HG02852 (cell line): ENCODE data around the gene CD36.
A peak's percentile ranks its signal among the peaks of the same experiment; 100 is the strongest.
"Not testable (repeated sequence)": the region's sequence is repeated elsewhere in the genome, so short reads cannot be mapped to it uniquely, and the experiment has no call there.

Experiments used
- ATAC-seq: cut with Tn5 transposase; IDR thresholded peaks from one replicate; pipeline ENCODE4 v1.9.1; 2021; ENCODE audit warnings: mild to moderate bottlenecking, moderate library complexity; ENCODE audit not compliant: unreplicated experiment

The CD36 gene

GRCh38 chr7:80649011-80649410 is 10.6 kb downstream of the CD36 start:
- no peak for ATAC-seq

GRCh38 chr7:80650030-80650429 is 11.6 kb downstream of the CD36 start:
- ATAC-seq, result no peak

- ATAC-seq, result no peak
Observed at GRCh38 chr7:80651471-80651870, 13.0 kb downstream of the CD36 start.

GRCh38 chr7:80653244-80653643 is 14.8 kb downstream of the CD36 start:
- ATAC-seq, result no peak

- no peak for ATAC-seq
Observed at GRCh38 chr7:80654887-80655340, 16.5 kb downstream of the CD36 start.

GRCh38 chr7:80656029-80656428 is 17.6 kb downstream of the CD36 start:
- no peak for ATAC-seq

- ATAC-seq, result no peak
Observed at GRCh38 chr7:80659120-80660055, 20.9 kb downstream of the CD36 start.

GRCh38 chr7:80660939-80661338 is 22.5 kb downstream of the CD36 start:
- no peak for ATAC-seq

- ATAC-seq, result no peak
Observed at GRCh38 chr7:80661729-80662128, 23.3 kb downstream of the CD36 start.

GRCh38 chr7:80662252-80662651 is 23.8 kb downstream of the CD36 start:
- ATAC-seq, result no peak

- no peak for ATAC-seq
Observed at GRCh38 chr7:80665526-80665925, 27.1 kb downstream of the CD36 start.

- ATAC-seq, result no peak
Observed at GRCh38 chr7:80666376-80666775, 27.9 kb downstream of the CD36 start.

GRCh38 chr7:80669367-80669766 is 30.9 kb downstream of the CD36 start:
- not testable (repeated sequence) for ATAC-seq

- no peak for ATAC-seq
Observed at GRCh38 chr7:80671744-80672143, 33.3 kb downstream of the CD36 start.

- ATAC-seq, result no peak
Observed at GRCh38 chr7:80675090-80675489, 36.6 kb downstream of the CD36 start.

GRCh38 chr7:80676404-80676803 is 38.0 kb downstream of the CD36 start:
- no peak for ATAC-seq

GRCh38 chr7:80677629-80678028 is 39.2 kb downstream of the CD36 start:
- ATAC-seq, result no peak

GRCh38 chr7:80678707-80679106 is 40.3 kb downstream of the CD36 start:
- ATAC-seq, result no peak

GRCh38 chr7:80679921-80680907 is 41.8 kb downstream of the CD36 start:
- no peak for ATAC-seq

GRCh38 chr7:80681272-80681885 is 42.9 kb downstream of the CD36 start:
- ATAC-seq, result peak; percentile 75

GRCh38 chr7:80682744-80683143 is 44.3 kb downstream of the CD36 start:
- ATAC-seq, result no peak
